Measurements from ENCODE around the gene NUDT3.
"Not testable (repeated sequence)": the region's sequence is repeated elsewhere in the genome, so short reads cannot be mapped to it uniquely, and the experiment has no call there.

The NUDT3 gene

GRCh38 chr6:34371865-34372264, 20.6 kb downstream of the NUDT3 start:
- DNase-seq (ENCODE audit: low read depth in 1 of 2, low spot score in 1 of 2), result not testable (repeated sequence)

- DNase-seq (ENCODE audit: low read depth in 1 of 2, low spot score in 1 of 2), result no peak
These were observed 22.1 kb downstream of the NUDT3 start for GRCh38 chr6:34370361-34370760.

GRCh38 chr6:34369385-34369784, 23.1 kb downstream of the NUDT3 start:
- DNase-seq (ENCODE audit: low read depth in 1 of 2, low spot score in 1 of 2), result no peak

- DNase-seq (ENCODE audit: low read depth in 1 of 2, low spot score in 1 of 2), result no peak
These were observed 25.9 kb downstream of the NUDT3 start for GRCh38 chr6:34366639-34366921.

GRCh38 chr6:34365781-34366638, 26.5 kb downstream of the NUDT3 start:
- DNase-seq (ENCODE audit: low read depth in 1 of 2, low spot score in 1 of 2), result not testable (repeated sequence)

- DNase-seq (ENCODE audit: low read depth in 1 of 2, low spot score in 1 of 2), result not testable (repeated sequence)
These were observed 28.8 kb downstream of the NUDT3 start for GRCh38 chr6:34363681-34364075.

GRCh38 chr6:34362909-34363680, 29.4 kb downstream of the NUDT3 start:
- no peak for DNase-seq (ENCODE audit: low read depth in 1 of 2, low spot score in 1 of 2)

GRCh38 chr6:34362176-34362575, 30.3 kb downstream of the NUDT3 start:
- DNase-seq (ENCODE audit: low read depth in 1 of 2, low spot score in 1 of 2), result no peak

GRCh38 chr6:34360556-34360955, 31.9 kb downstream of the NUDT3 start:
- DNase-seq (ENCODE audit: low read depth in 1 of 2, low spot score in 1 of 2), result no peak

GRCh38 chr6:34359418-34360158, 32.9 kb downstream of the NUDT3 start:
- DNase-seq (ENCODE audit: low read depth in 1 of 2, low spot score in 1 of 2), result no peak

GRCh38 chr6:34358389-34358905, 34.0 kb downstream of the NUDT3 start:
- no peak for DNase-seq (ENCODE audit: low read depth in 1 of 2, low spot score in 1 of 2)

GRCh38 chr6:34357937-34358336, 34.5 kb downstream of the NUDT3 start:
- no peak for DNase-seq (ENCODE audit: low read depth in 1 of 2, low spot score in 1 of 2)

- DNase-seq (ENCODE audit: low read depth in 1 of 2, low spot score in 1 of 2), result no peak
These were observed 36.6 kb downstream of the NUDT3 start for GRCh38 chr6:34355889-34356288.

GRCh38 chr6:34354230-34354629, 38.2 kb downstream of the NUDT3 start:
- not testable (repeated sequence) for DNase-seq (ENCODE audit: low read depth in 1 of 2, low spot score in 1 of 2)

GRCh38 chr6:34353530-34353929, 38.9 kb downstream of the NUDT3 start:
- not testable (repeated sequence) for DNase-seq (ENCODE audit: low read depth in 1 of 2, low spot score in 1 of 2)

- DNase-seq (ENCODE audit: low read depth in 1 of 2, low spot score in 1 of 2), result no peak
These were observed 40.0 kb downstream of the NUDT3 start for GRCh38 chr6:34352305-34352937.

GRCh38 chr6:34350934-34351217, 41.6 kb downstream of the NUDT3 start:
- DNase-seq (ENCODE audit: low read depth in 1 of 2, low spot score in 1 of 2), result no peak

- DNase-seq (ENCODE audit: low read depth in 1 of 2, low spot score in 1 of 2), result no peak
These were observed 42.1 kb downstream of the NUDT3 start for GRCh38 chr6:34350137-34350933.

- no peak for DNase-seq (ENCODE audit: low read depth in 1 of 2, low spot score in 1 of 2)
These were observed 43.3 kb downstream of the NUDT3 start for GRCh38 chr6:34349211-34349610.

GRCh38 chr6:34347303-34347702, 45.2 kb downstream of the NUDT3 start:
- DNase-seq (ENCODE audit: low read depth in 1 of 2, low spot score in 1 of 2), result no peak
